Transverse colon (tissue), 3 donors: Measurements from ENCODE around the gene CDC42EP1.

Experiments
- POLR2A ChIP-seq: fragments of 450-650 bp; IDR thresholded peaks from one replicate; pipeline ENCODE4 v1.6.1; 2016; ENCODE audit warnings: antibody characterized with exemption, mild to moderate bottlenecking, moderate library complexity
- TF ChIP-seq, protein P1 (sequence below), 5 experiments: fragments of 200-600 bp in 3 of 5; fragments of 450-650 bp in 2 of 5; sonication (generic) in 3 of 5; IDR thresholded peaks; 1 replicate in 2 of 5; 2 replicates in 3 of 5; pipeline ENCODE4 v1.5.1; 2016 to 2017; ENCODE audit warnings: antibody characterized with exemption in 5 of 5, inconsistent platforms in 3 of 5, mild to moderate bottlenecking in 2 of 5, moderate library complexity in 1 of 5

- TF ChIP-seq POLR2A = no peak
- TF ChIP-seq, protein P1, sequence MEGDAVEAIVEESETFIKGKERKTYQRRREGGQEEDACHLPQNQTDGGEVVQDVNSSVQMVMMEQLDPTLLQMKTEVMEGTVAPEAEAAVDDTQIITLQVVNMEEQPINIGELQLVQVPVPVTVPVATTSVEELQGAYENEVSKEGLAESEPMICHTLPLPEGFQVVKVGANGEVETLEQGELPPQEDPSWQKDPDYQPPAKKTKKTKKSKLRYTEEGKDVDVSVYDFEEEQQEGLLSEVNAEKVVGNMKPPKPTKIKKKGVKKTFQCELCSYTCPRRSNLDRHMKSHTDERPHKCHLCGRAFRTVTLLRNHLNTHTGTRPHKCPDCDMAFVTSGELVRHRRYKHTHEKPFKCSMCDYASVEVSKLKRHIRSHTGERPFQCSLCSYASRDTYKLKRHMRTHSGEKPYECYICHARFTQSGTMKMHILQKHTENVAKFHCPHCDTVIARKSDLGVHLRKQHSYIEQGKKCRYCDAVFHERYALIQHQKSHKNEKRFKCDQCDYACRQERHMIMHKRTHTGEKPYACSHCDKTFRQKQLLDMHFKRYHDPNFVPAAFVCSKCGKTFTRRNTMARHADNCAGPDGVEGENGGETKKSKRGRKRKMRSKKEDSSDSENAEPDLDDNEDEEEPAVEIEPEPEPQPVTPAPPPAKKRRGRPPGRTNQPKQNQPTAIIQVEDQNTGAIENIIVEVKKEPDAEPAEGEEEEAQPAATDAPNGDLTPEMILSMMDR (IDR thresholded peaks at IDR 0.05) = no peak
Observed at GRCh38 chr22:37521236-37521739, 39.0 kb upstream of the CDC42EP1 start.
